Esophagus muscularis mucosa (tissue), 4 donors: ENCODE measurements around the gene PAK5.

Experiments
- EP300 ChIP-seq: sonication (generic); formaldehyde crosslinking; IDR thresholded peaks from one replicate; pipeline ENCODE4 v1.6.1; 2017; ENCODE audit warnings: antibody characterized with exemption
- POLR2A ChIP-seq: fragments of 450-650 bp; IDR thresholded peaks from one replicate; pipeline ENCODE4 v1.6.1; 2017; ENCODE audit warnings: antibody characterized with exemption, moderate library complexity, mild to moderate bottlenecking, low read depth
- POLR2AphosphoS5 ChIP-seq, 2 donors: sonication (generic); formaldehyde crosslinking; IDR thresholded peaks; one replicate each; pipeline ENCODE4 v1.6.1; 2017; ENCODE audit warnings: antibody characterized with exemption in 2 of 2
- TF ChIP-seq, protein P1 (sequence below), 3 experiments: fragments of 200-600 bp in 2 of 3; fragments of 450-650 bp in 1 of 3; sonication (generic) in 2 of 3; IDR thresholded peaks; one replicate each; pipeline ENCODE4 v1.5.1; 2017 to 2019; ENCODE audit warnings: antibody characterized with exemption in 3 of 3, mild to moderate bottlenecking in 2 of 3, moderate library complexity in 1 of 3

GRCh38 chr20:9794831-9795230, 44.0 kb downstream of the PAK5 start:
- TF ChIP-seq, protein P1, sequence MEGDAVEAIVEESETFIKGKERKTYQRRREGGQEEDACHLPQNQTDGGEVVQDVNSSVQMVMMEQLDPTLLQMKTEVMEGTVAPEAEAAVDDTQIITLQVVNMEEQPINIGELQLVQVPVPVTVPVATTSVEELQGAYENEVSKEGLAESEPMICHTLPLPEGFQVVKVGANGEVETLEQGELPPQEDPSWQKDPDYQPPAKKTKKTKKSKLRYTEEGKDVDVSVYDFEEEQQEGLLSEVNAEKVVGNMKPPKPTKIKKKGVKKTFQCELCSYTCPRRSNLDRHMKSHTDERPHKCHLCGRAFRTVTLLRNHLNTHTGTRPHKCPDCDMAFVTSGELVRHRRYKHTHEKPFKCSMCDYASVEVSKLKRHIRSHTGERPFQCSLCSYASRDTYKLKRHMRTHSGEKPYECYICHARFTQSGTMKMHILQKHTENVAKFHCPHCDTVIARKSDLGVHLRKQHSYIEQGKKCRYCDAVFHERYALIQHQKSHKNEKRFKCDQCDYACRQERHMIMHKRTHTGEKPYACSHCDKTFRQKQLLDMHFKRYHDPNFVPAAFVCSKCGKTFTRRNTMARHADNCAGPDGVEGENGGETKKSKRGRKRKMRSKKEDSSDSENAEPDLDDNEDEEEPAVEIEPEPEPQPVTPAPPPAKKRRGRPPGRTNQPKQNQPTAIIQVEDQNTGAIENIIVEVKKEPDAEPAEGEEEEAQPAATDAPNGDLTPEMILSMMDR (IDR thresholded peaks at IDR 0.05), result no peak
- TF ChIP-seq EP300, result no peak
- TF ChIP-seq POLR2AphosphoS5 (IDR thresholded peaks at IDR 0.05), result no peak
- no peak for TF ChIP-seq POLR2A
